AG08396 (cell line): ENCODE data around the gene ZNF527.
A peak's percentile ranks its signal among the peaks of the same experiment; 100 is the strongest.
"Not testable (repeated sequence)": the region's sequence is repeated elsewhere in the genome, so short reads cannot be mapped to it uniquely, and the experiment has no call there.

ENCODE experiments used
- DNase-seq: peaks from one replicate; pipeline ENCODE4 v3.0.0; 2012; ENCODE audit warnings: low spot score, mixed read lengths

The ZNF527 gene

DNA sequence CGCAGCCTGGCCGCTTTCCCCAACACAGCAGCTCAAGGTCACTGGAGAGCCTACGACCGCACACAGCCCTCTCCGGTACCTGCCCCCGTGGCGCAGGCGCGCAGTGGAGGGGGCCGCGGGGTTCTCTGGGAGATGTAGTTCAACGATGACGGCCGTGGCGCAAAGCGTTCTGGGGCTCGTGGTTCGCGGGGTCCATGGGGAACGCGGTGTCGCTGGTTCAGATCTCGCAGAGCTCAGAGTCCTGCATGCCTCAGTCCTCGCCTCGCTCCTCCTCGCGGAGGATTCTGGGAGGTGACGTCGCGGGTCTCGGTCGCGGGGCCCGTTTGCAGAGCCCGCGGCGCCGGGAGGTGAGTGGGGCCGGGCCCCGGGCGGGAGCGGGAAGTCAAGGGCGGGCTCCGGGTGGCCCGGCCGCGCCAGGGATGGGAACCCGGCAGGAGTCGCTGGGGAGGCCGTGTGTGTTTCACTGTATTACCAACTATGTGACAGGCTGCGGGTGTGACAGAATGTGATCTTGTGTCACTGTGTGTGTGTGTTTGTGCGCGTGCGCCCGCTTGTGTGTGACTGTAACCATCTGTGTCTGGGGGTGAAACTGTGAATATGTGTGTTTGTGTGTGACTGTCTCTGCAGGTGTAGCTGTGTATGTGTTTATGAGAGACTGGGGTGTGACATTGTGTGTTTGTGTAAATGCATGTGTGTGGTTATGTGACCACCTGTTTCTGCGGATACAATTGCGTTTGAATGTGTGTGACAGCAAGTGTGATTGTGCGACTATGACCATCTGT is at the start of gene ZNF527:
Gene ZNF527 (plus strand): TSS at position 220 of the 782 bp plus-strand sequence. CDS start 3,100 bp downstream, outside the sequence.
- peak; percentile 98 for DNase-seq

DNA sequence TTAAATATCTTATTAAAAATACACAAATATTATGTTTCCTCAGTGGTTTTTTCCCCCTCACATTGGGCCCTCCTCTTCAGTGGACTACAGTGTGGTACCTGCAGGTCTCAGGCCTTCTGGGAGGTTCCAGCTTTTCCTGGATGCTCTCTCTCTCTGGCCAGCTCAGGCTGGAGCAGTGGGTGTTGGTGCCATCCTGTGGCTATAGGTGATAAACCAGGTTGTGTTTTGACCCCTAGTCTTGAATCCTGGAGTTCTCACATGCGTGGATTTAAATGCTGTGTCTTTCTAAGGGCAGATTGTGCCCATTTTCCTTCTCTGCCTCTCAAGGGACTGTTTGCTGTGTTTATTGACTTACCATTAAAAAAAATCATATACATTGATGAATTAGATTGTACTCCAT is 41.2 kb upstream of the ZNF527 start:
- DNase-seq: no peak

DNA sequence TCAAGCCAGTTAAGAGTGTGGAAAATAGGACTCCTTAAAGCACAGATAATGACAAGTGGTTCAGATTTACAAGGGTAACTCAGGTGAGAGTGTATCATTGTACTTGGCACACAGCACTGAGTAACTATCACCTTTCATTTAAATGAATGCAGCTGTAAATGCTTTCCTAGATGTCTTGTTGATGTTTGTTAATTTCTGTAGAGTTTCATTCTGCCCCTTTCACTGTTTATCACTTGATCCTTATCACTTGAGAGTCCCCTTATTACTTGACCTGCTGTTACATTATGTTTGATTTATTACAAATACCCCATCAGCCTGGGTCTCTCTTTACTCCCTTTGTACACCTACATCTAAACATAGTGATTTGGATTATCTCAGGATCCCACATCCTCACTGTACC is 38.1 kb upstream of the ZNF527 start:
- no peak for DNase-seq

DNA sequence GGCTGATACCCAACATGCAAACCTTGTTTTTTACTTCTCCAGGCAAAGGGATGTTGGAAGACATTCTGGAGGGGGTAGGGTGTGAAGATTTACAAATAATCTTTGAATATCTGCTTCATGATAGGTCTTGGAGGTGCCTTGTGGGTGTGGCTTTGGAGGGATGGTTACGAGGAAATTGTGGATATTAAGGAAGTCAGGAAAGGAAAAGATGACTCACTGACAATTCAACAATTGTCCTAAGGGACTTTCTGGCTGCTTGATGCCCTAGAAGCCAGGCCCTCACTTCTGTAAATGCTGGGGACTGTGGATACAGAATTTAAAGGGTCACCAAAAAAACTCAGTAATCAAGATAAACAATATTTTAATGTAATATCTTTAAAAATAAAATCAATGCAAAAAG is 37.4 kb upstream of the ZNF527 start:
- no peak for DNase-seq

DNA sequence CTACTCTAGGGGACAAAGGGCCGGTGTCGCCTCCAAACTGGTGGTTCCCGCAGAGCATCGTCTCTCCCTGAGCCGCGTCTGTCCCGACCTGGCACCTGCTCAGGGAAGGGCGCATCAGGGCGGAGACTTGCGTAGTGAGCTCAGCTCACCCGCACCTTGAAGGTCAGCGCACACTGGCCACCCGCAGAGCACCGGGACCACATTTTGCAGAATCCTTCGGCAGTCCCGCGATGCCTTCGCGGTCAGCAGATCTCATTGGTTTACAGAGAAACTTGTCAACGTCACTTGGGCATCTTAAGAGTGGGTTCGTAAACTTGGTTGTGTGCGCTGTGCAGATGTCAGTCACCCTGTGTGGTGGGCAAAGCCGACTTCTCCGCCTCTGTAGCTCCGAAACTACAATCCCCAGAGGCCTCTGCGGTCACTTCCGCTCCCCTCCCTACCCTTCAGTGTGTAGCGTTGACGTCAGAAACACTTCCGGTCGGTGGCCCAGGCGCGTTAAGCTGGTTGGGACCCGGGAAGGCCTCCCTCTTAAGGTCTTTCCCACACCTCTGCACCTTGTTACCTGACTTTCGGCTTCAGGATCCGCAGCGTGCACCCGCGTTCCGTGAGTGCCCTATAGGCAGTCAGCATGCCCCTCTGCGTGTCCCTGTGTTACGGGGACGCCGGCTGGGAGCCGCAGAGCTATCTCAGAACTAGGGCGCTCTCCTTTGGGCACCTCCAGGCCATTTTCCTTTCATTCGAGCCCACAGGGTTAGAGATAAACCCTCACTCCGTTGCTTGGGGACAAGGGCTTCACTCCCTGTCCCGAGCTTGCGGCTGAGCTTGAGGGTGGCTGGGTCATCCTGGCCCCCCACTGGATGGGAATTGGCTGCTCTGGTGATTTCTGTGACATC is 36.5 kb upstream of the ZNF527 start:
- peak; percentile 90 for DNase-seq

DNA sequence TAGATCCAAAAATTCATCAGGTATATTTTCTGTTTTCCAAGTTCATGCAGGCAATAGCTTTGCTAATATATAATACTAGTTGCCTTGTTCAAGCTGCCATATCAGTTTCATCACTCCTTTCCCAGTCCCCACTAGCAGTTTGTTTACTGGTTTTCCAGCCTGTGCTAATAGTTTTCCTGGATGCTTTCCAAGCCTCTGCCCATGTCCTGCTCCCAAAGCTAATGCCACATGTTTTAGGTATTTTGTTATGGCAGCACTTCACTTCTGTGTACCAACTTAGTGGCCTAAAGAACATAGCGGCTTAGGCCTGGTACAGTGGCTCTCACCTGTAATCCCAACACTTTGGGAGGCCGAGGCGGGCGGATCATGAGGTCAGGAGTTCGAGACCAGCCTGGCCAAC is 28.1 kb upstream of the ZNF527 start:
- DNase-seq: no peak

DNA sequence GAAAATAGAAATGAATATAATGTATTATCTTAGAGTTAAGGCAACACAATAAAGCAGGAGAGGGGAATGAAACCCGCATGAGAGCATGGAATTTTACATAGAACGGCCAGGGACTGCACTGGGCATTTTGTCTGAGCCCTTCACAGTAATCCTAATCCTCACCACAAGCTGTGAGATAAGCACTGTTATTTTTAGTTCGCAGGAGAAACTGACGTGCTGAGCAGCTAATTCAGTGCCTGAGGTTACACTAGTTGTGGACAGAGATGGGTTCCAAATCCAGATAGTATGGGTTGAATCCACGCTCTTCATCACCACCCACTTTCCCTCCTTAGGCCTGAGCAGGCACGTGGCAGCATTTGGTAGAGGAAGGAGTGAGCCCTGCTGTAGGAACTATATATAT is 24.8 kb upstream of the ZNF527 start:
- no peak for DNase-seq

DNA sequence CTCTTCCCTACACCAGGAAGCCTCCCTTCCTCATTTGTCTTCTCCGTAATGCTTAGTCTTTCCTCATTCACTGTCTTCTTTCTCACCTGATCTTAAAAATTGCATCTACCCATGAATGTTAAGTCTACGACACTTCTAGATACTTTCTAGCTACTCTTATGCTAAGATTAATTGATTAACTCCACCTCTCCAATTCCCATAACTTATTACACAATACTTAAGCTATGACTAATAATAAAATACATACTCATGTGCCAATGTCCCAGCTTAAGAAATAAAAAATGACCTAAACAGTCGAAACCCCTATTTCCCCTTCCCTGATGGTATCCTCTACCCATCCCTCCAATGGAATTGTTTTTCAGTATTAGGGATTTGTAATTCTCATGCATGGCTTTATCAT is 22.8 kb upstream of the ZNF527 start:
- no peak for DNase-seq

DNA sequence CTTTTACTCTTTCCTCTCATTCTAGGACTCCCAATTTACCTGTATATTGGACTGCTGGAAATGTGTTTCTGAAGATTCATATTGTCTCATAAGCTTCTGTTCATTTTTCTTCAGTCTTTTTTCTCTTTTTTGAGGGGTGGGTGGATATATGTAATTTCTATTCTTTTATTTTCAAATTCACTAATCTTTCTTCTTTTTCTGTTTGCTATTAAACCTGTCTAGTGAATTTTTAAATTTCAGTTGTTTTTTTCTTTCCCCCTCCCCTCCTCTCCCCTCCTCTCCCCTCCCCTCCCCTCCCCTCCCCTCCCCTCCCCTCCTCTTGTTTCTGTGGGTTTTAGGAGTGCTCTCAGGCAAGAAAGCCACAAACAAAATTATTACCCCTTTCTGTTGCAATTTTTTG is 16.9 kb upstream of the ZNF527 start:
- DNase-seq: no peak

DNA sequence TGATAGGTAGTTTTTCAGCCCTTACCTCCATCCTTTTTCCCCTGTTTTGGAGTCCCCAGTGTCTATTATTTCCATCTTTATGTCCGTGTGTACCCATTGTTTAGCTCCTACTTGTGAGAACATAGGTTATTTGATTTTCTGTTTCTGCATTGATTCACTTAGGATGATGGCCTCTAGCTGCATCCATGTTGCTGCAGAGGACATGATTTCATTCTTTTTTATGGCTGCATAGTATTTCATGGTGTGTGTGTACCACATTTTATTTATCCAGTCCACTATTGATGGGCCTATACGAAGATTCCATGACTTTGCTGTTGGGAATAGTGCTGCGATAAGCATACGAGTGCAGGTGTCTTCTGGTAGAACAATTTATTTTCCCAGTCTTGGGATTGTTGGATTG is 15.0 kb upstream of the ZNF527 start:
- DNase-seq: no peak

DNA sequence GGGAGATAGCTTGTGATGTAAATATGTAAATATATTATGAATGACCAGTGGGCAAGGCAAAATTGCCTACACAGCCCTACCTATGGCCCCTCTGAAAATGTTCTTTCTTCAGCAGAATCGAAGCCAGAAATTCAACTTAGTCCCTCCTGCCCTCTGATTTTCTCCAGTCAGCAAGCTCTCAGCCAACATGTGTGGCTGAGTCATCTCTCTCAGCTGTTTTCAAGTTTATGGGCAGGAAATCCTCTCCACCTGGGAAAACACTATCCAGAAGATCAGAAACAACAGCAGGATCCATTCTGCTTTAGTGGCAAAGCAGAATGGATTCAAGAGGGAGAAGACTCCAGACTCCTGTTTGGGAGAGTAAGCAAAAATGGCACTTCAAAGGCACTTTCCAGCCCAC is 8.9 kb upstream of the ZNF527 start:
- DNase-seq: no peak

DNA sequence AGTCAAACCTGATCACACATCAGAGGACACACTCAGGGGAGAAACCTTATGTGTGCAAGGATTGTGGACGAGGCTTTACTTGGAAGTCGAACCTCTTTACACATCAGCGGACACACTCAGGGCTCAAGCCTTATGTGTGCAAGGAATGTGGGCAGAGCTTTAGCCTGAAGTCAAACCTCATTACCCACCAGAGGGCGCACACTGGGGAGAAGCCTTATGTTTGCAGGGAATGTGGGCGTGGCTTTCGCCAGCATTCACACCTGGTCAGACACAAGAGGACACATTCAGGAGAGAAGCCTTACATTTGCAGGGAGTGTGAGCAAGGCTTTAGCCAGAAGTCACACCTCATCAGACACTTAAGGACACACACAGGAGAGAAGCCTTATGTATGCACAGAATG is 8.2 kb upstream of the ZNF527 start:
- DNase-seq: no peak

DNA sequence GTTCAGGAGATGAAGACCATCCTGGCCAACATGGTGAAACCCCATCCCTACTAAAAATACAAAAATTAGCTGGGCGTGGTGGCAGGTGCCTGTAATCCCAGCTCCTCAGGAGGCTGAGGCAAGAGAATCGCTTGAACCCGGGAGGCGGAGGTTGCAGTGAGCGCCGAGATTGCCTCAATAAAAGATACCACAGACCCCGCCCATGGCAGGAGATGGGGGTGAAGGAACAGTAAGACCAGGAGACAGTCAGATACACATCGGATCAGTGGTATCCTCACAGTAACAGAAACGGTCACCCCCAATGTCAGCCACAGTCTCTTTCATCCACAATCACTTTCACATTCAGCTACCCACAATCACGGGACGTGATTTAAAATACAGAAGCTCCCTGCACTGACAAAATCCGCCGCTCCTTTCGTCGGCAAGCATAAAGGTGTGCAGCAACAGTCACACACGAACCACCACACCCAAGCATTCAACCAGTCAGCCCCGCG is 466 bp upstream of the ZNF527 start:
- not testable (repeated sequence) for DNase-seq

DNA sequence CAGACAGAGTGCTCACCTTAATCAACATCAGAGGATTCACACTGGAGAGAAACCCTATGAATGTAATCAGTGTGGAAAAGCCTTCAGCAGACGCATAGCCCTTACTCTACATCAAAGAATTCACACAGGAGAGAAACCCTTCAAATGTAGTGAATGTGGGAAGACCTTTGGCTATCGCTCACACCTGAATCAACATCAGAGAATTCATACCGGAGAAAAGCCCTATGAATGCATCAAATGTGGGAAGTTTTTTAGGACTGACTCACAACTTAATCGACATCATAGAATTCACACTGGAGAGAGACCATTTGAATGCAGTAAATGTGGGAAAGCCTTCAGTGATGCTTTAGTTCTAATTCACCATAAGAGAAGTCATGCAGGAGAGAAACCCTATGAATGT is 18.3 kb downstream of the ZNF527 start:
- no peak for DNase-seq

DNA sequence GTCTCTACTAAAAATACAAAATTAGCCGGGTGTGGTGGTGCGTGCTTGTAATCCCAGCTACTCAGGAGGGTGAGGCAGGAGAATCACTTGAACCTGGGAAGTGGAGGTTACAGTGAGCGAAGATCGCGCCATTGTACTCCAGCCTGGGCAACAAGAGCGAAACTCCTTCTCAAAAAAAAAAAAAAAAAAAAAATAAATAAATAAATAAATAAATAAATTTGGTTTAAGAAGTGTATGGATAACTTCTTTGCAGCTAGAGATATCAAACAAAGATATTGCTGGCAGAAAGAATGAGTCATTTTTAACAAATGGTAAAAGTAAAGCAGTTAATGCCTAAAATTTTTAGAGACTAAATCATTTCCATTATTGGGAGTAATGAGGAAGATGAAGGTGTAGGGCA is 20.5 kb downstream of the ZNF527 start:
- DNase-seq: not testable (repeated sequence)

DNA sequence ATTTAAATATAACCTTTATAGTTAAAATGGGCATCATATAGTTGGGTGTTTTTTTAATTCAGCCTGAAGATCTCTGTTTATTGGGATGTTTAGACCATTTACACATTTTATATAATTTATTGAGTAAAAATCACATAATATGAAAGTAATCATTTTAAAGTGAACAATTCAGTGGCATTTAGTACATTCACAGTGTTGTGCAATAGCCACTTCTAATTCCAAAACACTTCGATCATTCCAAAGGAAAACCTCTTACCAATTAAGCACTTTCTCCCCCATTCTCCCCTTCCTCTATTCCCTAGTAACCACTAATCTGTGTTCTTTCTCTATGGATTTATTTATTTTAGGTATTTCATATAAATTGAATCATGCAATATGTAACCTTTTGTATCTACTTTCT is 30.2 kb downstream of the ZNF527 start:
- DNase-seq: no peak

DNA sequence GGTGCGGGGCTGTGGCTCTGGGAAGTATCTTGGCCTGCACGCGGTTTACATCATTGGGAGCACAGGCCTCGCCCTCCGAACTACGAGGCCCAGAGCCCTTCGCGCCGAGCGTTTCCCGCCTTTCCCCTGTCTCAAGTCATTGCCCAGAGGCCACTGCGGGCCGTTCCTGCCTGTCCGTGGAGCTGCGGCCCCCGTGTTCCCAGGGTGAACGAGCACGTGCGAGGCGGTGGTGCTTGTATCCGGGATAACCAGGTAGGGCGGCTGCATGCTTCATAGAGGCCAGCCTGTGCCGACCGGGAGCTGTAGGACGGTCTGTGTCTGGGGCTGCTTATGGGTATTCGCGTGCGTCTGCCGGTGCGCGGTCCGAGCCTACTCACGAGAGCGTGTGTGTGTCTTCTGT is 32.5 kb downstream of the ZNF527 start:
- no peak for DNase-seq

DNA sequence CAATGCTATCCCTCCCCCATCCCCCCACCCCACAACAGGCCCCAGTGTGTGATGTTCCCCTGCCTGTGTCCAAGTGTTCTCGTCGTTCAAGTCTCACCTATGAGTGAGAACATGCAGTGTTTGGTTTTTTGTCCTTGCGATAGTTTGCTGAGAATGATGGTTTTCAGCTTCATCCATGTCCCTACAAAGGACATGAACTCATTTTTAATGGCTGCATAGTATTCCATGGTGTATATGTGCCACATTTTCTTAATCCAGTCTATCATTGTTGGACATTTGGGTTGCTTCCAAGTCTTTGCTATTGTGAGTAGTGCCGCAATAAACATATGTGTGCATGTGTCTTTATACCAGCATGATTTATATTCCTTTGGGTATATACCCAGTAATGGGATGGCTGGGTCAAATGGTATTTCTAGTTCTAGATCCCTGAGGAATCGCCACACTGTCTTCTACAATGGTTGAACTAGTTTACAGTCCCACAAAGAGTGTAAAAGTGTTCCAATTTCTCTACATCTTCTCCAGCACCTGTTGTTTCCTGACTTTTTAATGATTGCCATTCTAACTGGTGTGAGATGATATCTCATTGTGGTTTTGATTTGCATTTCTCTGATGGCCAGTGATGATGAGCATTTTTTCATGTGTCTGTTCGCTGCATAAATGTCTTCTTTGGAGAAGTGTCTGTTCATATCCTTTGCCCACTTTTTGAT is 35.4 kb downstream of the ZNF527 start:
- not testable (repeated sequence) for DNase-seq

DNA sequence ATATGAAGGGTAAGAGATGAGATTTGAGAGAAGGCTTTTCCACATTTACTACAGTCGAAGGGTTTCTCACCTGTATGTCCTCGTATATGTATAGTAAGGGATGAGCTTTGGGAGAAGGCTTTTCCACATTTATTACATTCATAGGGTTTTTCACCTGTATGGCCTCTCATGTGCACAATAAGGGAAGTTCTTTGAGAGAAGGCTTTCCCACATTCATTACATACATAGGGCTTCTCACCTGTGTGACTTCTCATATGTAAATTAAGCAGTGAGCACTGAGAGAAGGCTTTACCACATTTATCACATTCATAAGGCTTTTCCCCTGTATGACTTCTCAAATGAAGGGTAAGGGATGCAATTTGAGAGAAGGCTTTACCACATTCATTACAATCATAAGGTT is 41.8 kb downstream of the ZNF527 start:
- no peak for DNase-seq

DNA sequence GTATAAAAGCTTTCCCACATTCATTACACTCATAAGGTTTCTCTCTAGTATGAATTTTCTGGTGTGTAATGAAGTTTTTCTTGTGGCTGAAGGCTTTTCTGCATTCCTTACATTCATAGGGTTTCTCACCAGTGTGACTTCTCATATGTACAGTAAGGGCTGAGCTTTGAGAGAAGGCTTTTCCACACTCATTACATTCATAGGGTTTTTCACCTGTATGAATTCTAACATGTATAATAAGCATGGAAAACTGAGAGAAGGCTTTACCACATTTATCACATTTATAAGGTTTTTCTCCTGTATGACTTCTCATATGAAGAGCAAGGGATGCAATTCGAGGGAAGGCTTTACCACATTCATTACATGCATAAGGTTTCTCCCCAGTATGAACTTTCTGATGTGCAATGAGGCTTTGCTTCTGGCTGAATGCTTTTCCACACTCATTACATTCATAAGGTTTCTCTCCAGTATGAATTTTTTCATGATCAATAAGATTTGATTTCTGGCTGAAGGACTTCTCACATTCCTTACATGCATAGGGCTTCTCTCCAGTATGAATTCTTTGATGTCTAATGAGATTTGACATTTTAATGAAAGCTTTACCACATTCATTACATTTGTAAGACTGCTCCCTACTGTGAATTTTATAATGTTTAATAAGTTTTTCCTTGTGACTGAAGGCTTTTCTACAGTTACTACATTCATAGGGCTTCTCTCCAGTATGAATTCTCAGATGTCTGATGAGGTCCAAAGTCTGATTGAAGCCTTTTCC is 42.6 kb downstream of the ZNF527 start:
- DNase-seq: no peak
